GM12878 (cell line): ENCODE measurements around the gene PSMD14. TPM values are rescaled to one million over a fixed set of nuclear protein-coding genes. Genes with fewer than 3 reads are reported as not detected.

ENCODE experiments used
- ATAC-seq: fragments of 200-7000 bp; cut with Tn5 transposase; 3 replicates; pipeline ENCODE4 v1.9.1; 2020; ENCODE audit warnings: mild to moderate bottlenecking, moderate library complexity
- BruUV-seq: library from RNA; stranded (reverse); fragments of 400-500 nt; replicated peaks from 2 replicates; lab custom pipeline; 2021; lab: Mats Ljungman, UMichigan
- CTCF ChIA-PET: fragments of 300-600 bp; sonication (Branson Sonifier 250); formaldehyde crosslinking; extraction: SDS; loops from one replicate; lab custom pipeline; 2021; ENCODE audit warnings: inconsistent platforms; lab: Yijun Ruan, JAX
- POLR2A ChIA-PET: fragments of 350-600 bp; formaldehyde crosslinking; extraction: SDS; loops from one replicate; lab custom pipeline; 2021; ENCODE audit warnings: inconsistent platforms; lab: Charles Lee
- RAD21 ChIA-PET: fragments of 300-600 bp; sonication (Branson Sonifier 250); formaldehyde crosslinking; loops from one replicate; lab custom pipeline; 2023; ENCODE audit warnings: antibody characterized with exemption; ENCODE audit not compliant: unreplicated experiment; lab: Charles Lee
- SMC1A ChIA-PET: fragments of 300-600 bp; sonication (Branson Sonifier 250); formaldehyde crosslinking; loops from one replicate; lab custom pipeline; 2023; ENCODE audit not compliant: unreplicated experiment, uncharacterized antibody; lab: Charles Lee
- DNase-seq: peaks from one replicate; pipeline ENCODE4 v3.0.0-alpha.2; 2011; ENCODE audit warnings: low read depth, low spot score
- FAIRE-seq: peaks from 3 replicates; lab custom pipeline; 2011; peaks lifted over from hg19 to GRCh38; lab: Jason Lieb, UNC
- H2AFZ ChIP-seq: 2 replicates; pipeline ENCODE4 v1.6.0; 2011; ENCODE audit warnings: low read depth, low read length, control low read depth; ENCODE audit not compliant: control insufficient read depth
- H3K27ac ChIP-seq: 2 replicates; pipeline ENCODE4 v1.5.1; 2011; ENCODE audit warnings: control low read depth; ENCODE audit not compliant: control insufficient read depth, insufficient read depth
- H3K27me3 ChIP-seq, 2 experiments: replicated peaks in 1 of 2; 2 replicates each; pipeline versions ENCODE4 v1.6.0 to v1.6.1; 2011; ENCODE audit warnings: low read length in 1 of 2; ENCODE audit not compliant: control insufficient read depth in 2 of 2, insufficient read depth in 2 of 2
- H3K36me3 ChIP-seq, 2 experiments: 2 replicates each; pipeline ENCODE4 v1.5.1; 2011; ENCODE audit warnings: low read length in 1 of 2; ENCODE audit not compliant: control insufficient read depth in 2 of 2, insufficient read depth in 2 of 2
- H3K4me1 ChIP-seq: 2 replicates; pipeline ENCODE4 v1.6.1; 2011; ENCODE audit warnings: mild to moderate bottlenecking, low read length, moderate library complexity, mixed read lengths; ENCODE audit not compliant: control insufficient read depth, insufficient read depth
- H3K4me2 ChIP-seq: 2 replicates; pipeline ENCODE4 v1.6.0; 2011; ENCODE audit warnings: control low read depth; ENCODE audit not compliant: control insufficient read depth, insufficient read depth
- H3K4me3 ChIP-seq: fragments of 200-600 bp; sonication (generic); 2 replicates; pipeline ENCODE4 v1.5.1; 2016
- H3K79me2 ChIP-seq: 2 replicates; pipeline ENCODE4 v1.6.0; 2011; ENCODE audit warnings: low read length; ENCODE audit not compliant: control insufficient read depth, insufficient read depth
- H3K9ac ChIP-seq: 2 replicates; pipeline ENCODE4 v1.8.0; 2011; ENCODE audit warnings: low read length, control low read depth, mixed read lengths; ENCODE audit not compliant: control insufficient read depth, insufficient read depth
- H3K9me3 ChIP-seq: replicated peaks from 3 replicates; pipeline ENCODE4 v1.5.1; 2011; ENCODE audit warnings: mild to moderate bottlenecking, low read length; ENCODE audit not compliant: control insufficient read depth, insufficient read depth
- H4K20me1 ChIP-seq: 2 replicates; pipeline ENCODE4 v1.6.0; 2011; ENCODE audit not compliant: control insufficient read depth, insufficient read depth
- BCL11A ChIP-seq: IDR thresholded peaks from 2 replicates; pipeline ENCODE4 v1.6.1; 2011; ENCODE audit warnings: low read depth, low read length
- BMI1 ChIP-seq: fragments of 450-650 bp; IDR thresholded peaks from 2 replicates; pipeline ENCODE4 v1.6.1; 2016; ENCODE audit warnings: mild to moderate bottlenecking, moderate library complexity, borderline replicate concordance
- CREM ChIP-seq: IDR thresholded peaks from 2 replicates; pipeline ENCODE4 v1.6.1; 2014; ENCODE audit warnings: antibody characterized with exemption, low read depth
- EED ChIP-seq: sonication (generic); IDR thresholded peaks from 2 replicates; pipeline ENCODE4 v1.6.1; 2016; ENCODE audit warnings: antibody characterized with exemption, low read depth
- HDGF ChIP-seq: fragments of 450-650 bp; IDR thresholded peaks from 2 replicates; pipeline ENCODE4 v1.6.1; 2016; ENCODE audit warnings: antibody characterized with exemption
- KDM1A ChIP-seq: fragments of 200-600 bp; sonication (generic); IDR thresholded peaks from 2 replicates; pipeline ENCODE4 v1.6.1; 2016; ENCODE audit warnings: borderline replicate concordance
- PAX5 ChIP-seq: IDR thresholded peaks from 2 replicates; pipeline ENCODE4 v1.6.1; 2011; ENCODE audit warnings: low read depth, low read length, borderline replicate concordance
- PAX8 ChIP-seq: fragments of 450-650 bp; IDR thresholded peaks from 2 replicates; pipeline ENCODE4 v1.6.1; 2017; ENCODE audit warnings: mild to moderate bottlenecking, moderate library complexity
- SMARCA5 ChIP-seq: fragments of 450-650 bp; IDR thresholded peaks from 2 replicates; pipeline ENCODE4 v1.6.1; 2017; ENCODE audit warnings: mild to moderate bottlenecking
- SMC3 ChIP-seq: IDR thresholded peaks from 2 replicates; pipeline ENCODE4 v1.6.1; 2011; ENCODE audit warnings: low read length, improper control_type of control experiment, borderline replicate concordance
- SP1 ChIP-seq: IDR thresholded peaks from one replicate; pipeline ENCODE4 v1.6.1; 2011; ENCODE audit warnings: low read depth, low read length
- SUPT20H ChIP-seq: IDR thresholded peaks from 2 replicates; pipeline ENCODE4 v1.6.1; 2011; ENCODE audit warnings: low read depth, mild to moderate bottlenecking, low read length, moderate library complexity, borderline replicate concordance; ENCODE audit not compliant: control insufficient read depth
- ZNF384 ChIP-seq: IDR thresholded peaks from 2 replicates; pipeline ENCODE4 v1.6.1; 2012; ENCODE audit warnings: low read depth, mild to moderate bottlenecking, low read length, improper control_type of control experiment, borderline replicate concordance
- ZNF687 ChIP-seq: fragments of 450-650 bp; IDR thresholded peaks from 2 replicates; pipeline ENCODE4 v1.6.1; 2017; ENCODE audit warnings: mild to moderate bottlenecking, moderate library complexity
- WGBS: methylation state at CpG from one replicate; pipeline ENCODE4 v1.1.6; 2016; ENCODE audit warnings: low lambda C conversion rate; ENCODE audit not compliant: insufficient replicate concordance, insufficient coverage; ENCODE audit errors: missing lambda C conversion rate; 5-methylcytosine and 5-hydroxymethylcytosine counted together
- in situ Hi-C: fragments of 300-500 bp; cut with MboI; formaldehyde crosslinking; loops from 9 replicates; pipeline ENCODE4 v1.14.3; 2018; ENCODE audit warnings: mixed read lengths
- intact Hi-C: fragments of 100-400 bp; cut with micrococcal nuclease; formaldehyde crosslinking; loops from one replicate; pipeline ENCODE4 v1.14.2; 2022; ENCODE audit not compliant: unreplicated experiment
- polyA plus RNA-seq, 11 experiments: library from polyadenylated mRNA; depleted of rRNA in 4 of 11; unstranded in 6 of 11; stranded (reverse) in 5 of 11; fragments of >200 nt; fragmentation: Nextera tagmentation in 4 of 11; fragmentation: Illumina TruSeq in 1 of 11; extraction: Ambion mirVana in 4 of 11; extraction: Trizol in 1 of 11; gene quantifications; 1 replicate in 1 of 11; 2 replicates in 10 of 11; pipeline versions ENCODE4 v1.2.1 to v1.2.3, GENCODE V29; 2011 to 2016; ENCODE audit warnings: inconsistent platforms in 2 of 11, missing spikeins in 2 of 11, low read depth in 1 of 11
- total RNA-seq, 4 experiments: library from RNA; depleted of rRNA in 3 of 4; stranded (reverse); fragments of >200 nt in 3 of 4; fragmentation: Illumina TruSeq in 1 of 4; extraction: Trizol in 1 of 4; gene quantifications; 2 replicates each; pipeline versions ENCODE4 v1.2.1 to v1.2.3, GENCODE V29; 2013 to 2021

Gene PSMD14
- total and polyA plus RNA-seq, 10 of the 15 experiments (the other 5 are each of a cell fraction or from before 2014, with no cell fraction given), result 70.5 to 253 (median 127) TPM

GRCh38 chr2:161412346-161412745, 104.1 kb downstream of the PSMD14 start (continued):
- TF ChIP-seq PAX5, result no peak
- no peak for TF ChIP-seq SP1
- no peak for TF ChIP-seq KDM1A
- no peak for TF ChIP-seq PAX8
- no peak for TF ChIP-seq BMI1
- TF ChIP-seq, all 136 proteins: peak for 0

DNA sequence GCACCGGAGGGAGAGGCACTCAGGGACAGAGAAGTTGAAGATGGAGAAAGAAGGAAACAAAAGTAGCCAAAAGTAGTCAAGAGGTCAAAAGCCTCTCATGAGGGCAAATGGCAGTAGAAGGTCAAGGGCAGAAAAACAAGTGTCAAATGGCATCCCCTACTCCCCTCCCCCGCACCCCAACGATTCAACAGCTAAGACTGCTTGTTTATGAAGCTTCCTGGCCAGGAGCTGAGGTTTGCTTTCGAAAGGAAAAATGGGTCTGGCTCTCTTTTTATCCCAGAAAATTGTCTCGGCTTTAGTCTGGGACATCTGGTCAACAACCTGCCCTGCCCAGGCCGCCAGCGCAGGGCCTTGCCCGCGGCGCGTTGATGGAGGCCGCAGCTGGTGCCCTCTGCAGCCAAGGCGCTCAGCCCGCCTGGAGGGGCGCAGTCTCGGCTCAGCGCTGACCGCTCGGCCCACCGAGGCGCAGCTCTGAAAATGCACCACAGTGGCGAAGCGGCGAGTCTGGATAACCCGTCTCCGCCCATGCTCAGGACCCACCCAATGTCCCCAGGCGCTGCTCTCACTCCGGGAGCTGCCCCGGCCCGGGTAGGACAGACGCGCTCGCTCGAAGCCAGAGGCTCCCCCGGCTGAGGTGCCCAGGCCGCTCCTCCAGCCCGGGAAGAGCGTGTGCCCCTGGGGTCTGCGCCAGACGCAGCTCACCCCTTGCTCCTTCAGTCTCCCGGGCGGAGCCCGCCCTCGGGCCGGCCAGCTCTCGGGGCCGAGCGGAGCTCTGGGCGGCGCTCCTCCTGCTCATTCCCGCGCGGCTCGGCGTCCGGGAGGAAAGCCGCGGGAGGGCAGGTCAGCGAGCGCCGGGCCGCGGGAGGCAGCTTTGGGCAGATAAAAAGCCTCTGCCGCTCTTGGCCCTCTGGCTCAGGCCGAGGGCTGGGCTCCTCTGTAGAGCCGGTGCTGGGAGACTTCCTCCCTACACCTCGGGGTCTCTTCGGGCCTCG, 106.1 kb downstream of the PSMD14 start:
- H3K27ac ChIP-seq, result no peak overlapping the region
- H4K20me1 ChIP-seq, result no peaks in the 10 kb centered on the region
- H3K79me2 ChIP-seq, result no peaks in the 10 kb centered on the region
- DNase-seq, result no peak
- H3K36me3 ChIP-seq, result no peaks in the 10 kb centered on the region; a peak in 1 of 4 replicates
- intact Hi-C loops (no loop called here), in situ Hi-C loops (no loop called here)
- peak overlapping the region; percentile 94 for H3K4me2 ChIP-seq
- no peak overlapping the region for H3K9ac ChIP-seq
- ChIA-PET CTCF (interaction anchor here (1.2 to 1.3 kb wide), 2 partner anchors 24 to 531 kb away, joined by 3 read pairs; no protein-coding TSS in a partner anchor), SMC1A (no interaction called here), POLR2A (interaction anchor here (0.6 kb wide), 1 partner anchor 99 kb away, joined by 4 read pairs; no protein-coding TSS in a partner anchor), RAD21 (no interaction called here)
- H3K27me3 ChIP-seq, result peaks cover 23 to 38% of the 10 kb centered on the region in 2 experiments
- peaks cover 5% of the 10 kb centered on the region; the same call in 1 of the 2 replicates for H3K4me1 ChIP-seq
- 16% methylated on average over 68 of the region's 69 CpGs for WGBS
- no peak for TF ChIP-seq SUPT20H
- no peak for TF ChIP-seq ZNF384
- TF ChIP-seq PAX8, result no peak
- TF ChIP-seq SMC3, result no peak
- no peak for TF ChIP-seq ZNF687
- TF ChIP-seq SP1, result no peak
- TF ChIP-seq CREM, result no peak
- no peak for TF ChIP-seq SMARCA5
- no peak for TF ChIP-seq HDGF
- TF ChIP-seq EED, result no peak; the same call in 1 of the 2 replicates
- TF ChIP-seq BCL11A, result no peak
- no TSS peak for BruUV-seq
- FAIRE-seq, result no peak
- H2AFZ ChIP-seq, result 0 out of 2 replicates have a peak overlapping the region, but pooled peaks have one; percentile 3
- no peaks in the 10 kb centered on the region; the same call in 2 of the 3 replicates for H3K9me3 ChIP-seq
- peak overlapping the region; percentile 39 for H3K4me3 ChIP-seq
- ATAC-seq, result peak; percentile 57
